Hepatocyte (in vitro differentiated cells): Measurements from ENCODE around the gene HOXC6. TPM values are rescaled to one million over a fixed set of nuclear protein-coding genes. Genes with fewer than 3 reads are reported as not detected.

Experiments used
- DNase-seq: peaks from one replicate; pipeline ENCODE4 v3.0.0-alpha.2; 2016; ENCODE audit warnings: low spot score
- H2AFZ ChIP-seq: fragments of 200-600 bp; sonication (generic); 2 replicates; pipeline ENCODE4 v1.6.0; 2016; ENCODE audit warnings: antibody characterized with exemption, mild to moderate bottlenecking
- H3K27ac ChIP-seq: fragments of 200-600 bp; sonication (generic); 2 replicates; pipeline ENCODE4 v1.5.1; 2016; ENCODE audit warnings: mild to moderate bottlenecking
- H3K27me3 ChIP-seq: fragments of 200-600 bp; sonication (generic); 2 replicates; pipeline ENCODE4 v1.6.1; 2016
- H3K36me3 ChIP-seq: fragments of 200-600 bp; sonication (generic); replicated peaks from 2 replicates; pipeline ENCODE4 v1.5.1; 2016; ENCODE audit warnings: low read depth; ENCODE audit not compliant: insufficient read depth
- H3K4me1 ChIP-seq: fragments of 200-600 bp; sonication (generic); 2 replicates; pipeline ENCODE4 v1.5.1; 2016; ENCODE audit warnings: mild to moderate bottlenecking, moderate library complexity; ENCODE audit not compliant: insufficient read depth
- H3K4me2 ChIP-seq: fragments of 200-600 bp; sonication (generic); 2 replicates; pipeline ENCODE4 v1.6.0; 2016
- H3K4me3 ChIP-seq: fragments of 200-600 bp; sonication (generic); 2 replicates; pipeline ENCODE4 v1.5.1; 2016; ENCODE audit warnings: mild to moderate bottlenecking
- H3K79me2 ChIP-seq: fragments of 200-600 bp; sonication (generic); 2 replicates; pipeline ENCODE4 v1.6.0; 2017; ENCODE audit warnings: mild to moderate bottlenecking
- H3K9me2 ChIP-seq: fragments of 200-600 bp; sonication (generic); replicated peaks from 2 replicates; pipeline ENCODE4 v1.6.0; 2017; ENCODE audit warnings: mild to moderate bottlenecking; ENCODE audit not compliant: insufficient read depth
- H3K9me3 ChIP-seq: fragments of 200-600 bp; sonication (generic); 2 replicates; pipeline ENCODE4 v1.5.1; 2016; ENCODE audit warnings: low read depth, mild to moderate bottlenecking
- H4K20me1 ChIP-seq: fragments of 200-600 bp; sonication (generic); 2 replicates; pipeline ENCODE4 v1.6.0; 2016; ENCODE audit warnings: mild to moderate bottlenecking; ENCODE audit not compliant: insufficient read depth, poor library complexity, severe bottlenecking
- EZH2 ChIP-seq: fragments of 200-600 bp; sonication (generic); IDR thresholded peaks from 2 replicates; pipeline ENCODE4 v1.6.1; 2016; ENCODE audit warnings: antibody characterized with exemption, mild to moderate bottlenecking, borderline replicate concordance
- EZH2phosphoT487 ChIP-seq: fragments of 200-600 bp; sonication (generic); IDR thresholded peaks from one replicate; pipeline ENCODE4 v1.6.1; 2018; ENCODE audit warnings: antibody characterized with exemption, mild to moderate bottlenecking, low read depth, moderate library complexity; ENCODE audit not compliant: unreplicated experiment, severe bottlenecking
- WGBS: methylation state at CpG from one replicate; pipeline ENCODE4 v1.1.6; 2016; ENCODE audit warnings: low lambda C conversion rate; ENCODE audit errors: missing lambda C conversion rate; 5-methylcytosine and 5-hydroxymethylcytosine counted together
- polyA plus RNA-seq: library from polyadenylated mRNA; unstranded; fragments of >200 nt; fragmentation: Nextera tagmentation; extraction: Ambion mirVana; gene quantifications from 2 replicates; pipeline ENCODE4 v1.2.1, GENCODE V29; 2016
- total RNA-seq: library from RNA; depleted of rRNA; stranded (reverse); fragments of >200 nt; gene quantifications from 2 replicates; pipeline ENCODE4 v1.2.3, GENCODE V29; 2014
- TF ChIP-seq, protein P1 (sequence below): fragments of 200-600 bp; sonication (generic); IDR thresholded peaks from 2 replicates; pipeline ENCODE4 v1.5.1; 2016; ENCODE audit warnings: antibody characterized with exemption, mild to moderate bottlenecking; ENCODE audit not compliant: poor library complexity

Gene HOXC6
- total and polyA plus RNA-seq, 2 experiments from 2014 or later = 4.5 to 11.1 TPM

DNA sequence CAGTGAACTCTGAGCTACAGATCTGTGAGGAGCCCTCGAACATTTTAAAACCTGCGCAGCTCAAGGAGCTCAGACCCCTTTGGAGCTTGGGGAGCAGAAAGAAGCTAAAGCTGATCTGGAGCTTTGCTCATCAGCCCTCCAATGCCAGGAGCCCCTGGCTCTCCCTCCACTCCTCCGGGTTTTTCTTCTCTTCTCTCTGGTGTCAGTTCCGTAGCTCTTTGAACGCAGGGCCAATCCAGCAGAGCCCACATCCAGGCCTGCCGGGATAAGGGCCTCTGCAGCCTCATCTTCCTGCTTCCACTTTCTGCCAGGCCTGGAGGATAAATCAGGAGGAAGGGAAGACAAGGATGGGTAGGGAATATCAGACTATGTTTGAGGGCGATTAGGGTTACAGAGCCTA, 31.4 kb downstream of the HOXC6 start:
- Histone ChIP-seq H3K9me3 (no peaks in the 10 kb centered on the region), H3K27ac (no peak overlapping the region), H3K4me3 (no peak overlapping the region), H4K20me1 (no peaks in the 10 kb centered on the region), H3K9me2 (no peaks in the 10 kb centered on the region), H2AFZ (no peak overlapping the region), H3K36me3 (no peaks in the 10 kb centered on the region), H3K4me2 (no peak overlapping the region), H3K79me2 (no peaks in the 10 kb centered on the region), H3K27me3 (peaks cover 73% of the 10 kb centered on the region), H3K4me1 (peaks cover 7% of the 10 kb centered on the region)
- TF ChIP-seq EZH2 = peak; percentile 13
- no peak for TF ChIP-seq EZH2phosphoT487
- WGBS = 61% methylated on average over 7 of the region's 7 CpGs
- no peak for DNase-seq

DNA sequence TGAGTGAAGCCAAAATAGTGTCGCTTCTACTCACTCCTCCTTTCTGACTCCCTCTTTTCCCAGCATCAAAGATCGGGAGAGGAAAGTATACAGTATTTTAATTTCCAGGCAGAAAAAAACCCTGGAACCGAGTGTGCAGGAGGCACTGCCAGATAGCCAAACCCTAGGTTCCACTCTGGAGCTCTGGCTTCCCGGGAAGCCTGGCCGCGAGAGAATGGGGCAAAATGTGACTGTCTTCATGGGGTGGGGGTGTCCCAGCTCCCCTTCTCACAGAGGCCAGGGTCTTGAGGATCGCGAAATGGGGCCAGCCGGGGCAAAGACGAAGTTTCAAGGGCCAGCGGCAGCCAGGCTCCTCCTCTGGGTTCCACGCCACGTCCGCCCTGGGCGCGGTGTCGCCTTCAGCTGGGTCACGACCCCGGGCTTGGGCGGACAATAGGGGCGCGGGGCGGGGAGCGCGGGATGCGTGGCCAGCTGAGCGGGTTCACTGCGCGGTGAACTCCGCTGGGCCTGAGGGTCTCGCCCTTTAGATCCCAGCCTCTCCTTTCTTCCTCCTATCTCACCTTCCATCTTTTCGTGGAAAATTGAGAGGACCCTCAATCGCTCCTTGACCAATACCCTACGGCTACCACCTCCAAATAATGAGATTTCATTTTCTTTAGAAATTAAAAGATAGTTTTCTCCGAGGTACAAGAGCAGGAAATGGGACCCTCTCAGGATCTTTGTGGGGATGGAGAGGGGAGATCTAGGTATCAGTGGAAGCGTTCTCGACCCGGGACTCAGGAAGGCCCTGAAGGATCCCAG, 32.1 kb downstream of the HOXC6 start:
- H3K27ac ChIP-seq = no peak overlapping the region
- H3K9me2 ChIP-seq = no peaks in the 10 kb centered on the region

DNA sequence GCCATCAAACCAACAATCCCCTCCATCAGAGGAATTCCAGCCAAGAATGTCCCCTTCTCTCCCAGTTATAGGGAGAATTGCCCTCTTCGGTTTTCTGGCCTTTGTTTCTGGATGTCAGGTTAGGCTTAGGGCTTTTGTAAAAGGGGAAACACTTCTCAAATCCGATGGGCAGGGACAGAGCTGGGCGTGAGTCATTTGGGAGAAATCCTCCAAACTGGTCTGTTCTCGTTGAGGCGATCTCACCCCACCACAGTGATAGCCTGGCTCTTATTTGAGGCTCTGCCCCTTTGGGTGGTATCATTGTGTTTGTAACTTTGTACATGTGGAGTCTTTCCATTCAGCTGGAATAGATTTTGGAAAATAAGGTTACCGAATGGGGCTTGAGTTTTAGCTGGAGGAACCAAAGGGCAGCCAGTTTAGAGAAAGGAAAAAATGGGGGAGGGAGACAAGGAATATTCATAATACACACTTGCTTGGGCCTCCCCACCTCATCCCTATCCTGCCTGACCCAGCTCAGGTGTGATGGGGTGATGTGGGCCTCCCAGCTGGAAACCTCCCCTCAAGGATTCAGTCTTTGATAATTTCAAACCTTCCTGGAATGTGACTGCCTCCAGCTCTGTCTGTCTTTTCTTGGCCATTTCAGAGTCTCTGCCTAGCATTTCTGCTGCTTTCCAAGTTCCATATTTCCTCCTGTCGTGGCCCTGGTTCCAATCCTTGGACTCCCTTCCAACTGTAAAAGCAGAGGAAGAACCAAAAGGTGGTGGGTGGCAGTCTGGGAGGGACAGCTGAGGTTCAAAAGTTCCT, 32.9 kb downstream of the HOXC6 start:
- H3K4me1 ChIP-seq = peaks cover 4% of the 10 kb centered on the region
- no peak overlapping the region for H3K4me3 ChIP-seq
- H3K9me3 ChIP-seq = no peaks in the 10 kb centered on the region
- H3K27ac ChIP-seq = no peak overlapping the region
- TF ChIP-seq EZH2 (no peak), EZH2phosphoT487 (no peak)
- TF ChIP-seq, protein P1, sequence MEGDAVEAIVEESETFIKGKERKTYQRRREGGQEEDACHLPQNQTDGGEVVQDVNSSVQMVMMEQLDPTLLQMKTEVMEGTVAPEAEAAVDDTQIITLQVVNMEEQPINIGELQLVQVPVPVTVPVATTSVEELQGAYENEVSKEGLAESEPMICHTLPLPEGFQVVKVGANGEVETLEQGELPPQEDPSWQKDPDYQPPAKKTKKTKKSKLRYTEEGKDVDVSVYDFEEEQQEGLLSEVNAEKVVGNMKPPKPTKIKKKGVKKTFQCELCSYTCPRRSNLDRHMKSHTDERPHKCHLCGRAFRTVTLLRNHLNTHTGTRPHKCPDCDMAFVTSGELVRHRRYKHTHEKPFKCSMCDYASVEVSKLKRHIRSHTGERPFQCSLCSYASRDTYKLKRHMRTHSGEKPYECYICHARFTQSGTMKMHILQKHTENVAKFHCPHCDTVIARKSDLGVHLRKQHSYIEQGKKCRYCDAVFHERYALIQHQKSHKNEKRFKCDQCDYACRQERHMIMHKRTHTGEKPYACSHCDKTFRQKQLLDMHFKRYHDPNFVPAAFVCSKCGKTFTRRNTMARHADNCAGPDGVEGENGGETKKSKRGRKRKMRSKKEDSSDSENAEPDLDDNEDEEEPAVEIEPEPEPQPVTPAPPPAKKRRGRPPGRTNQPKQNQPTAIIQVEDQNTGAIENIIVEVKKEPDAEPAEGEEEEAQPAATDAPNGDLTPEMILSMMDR = no peak
- peaks cover 73% of the 10 kb centered on the region for H3K27me3 ChIP-seq
- no peaks in the 10 kb centered on the region for H3K9me2 ChIP-seq
- WGBS = 50% methylated on average over 7 of the region's 7 CpGs
- H3K4me2 ChIP-seq = no peak overlapping the region
- H4K20me1 ChIP-seq = no peaks in the 10 kb centered on the region
- no peaks in the 10 kb centered on the region for H3K36me3 ChIP-seq
- no peaks in the 10 kb centered on the region for H3K79me2 ChIP-seq
- DNase-seq = no peak
- no peak overlapping the region for H2AFZ ChIP-seq

More for the DNA sequence above, 32.1 kb downstream of the HOXC6 start:
- H3K9me3 ChIP-seq = no peaks in the 10 kb centered on the region
- H3K4me2 ChIP-seq = no peak overlapping the region
- H3K4me1 ChIP-seq = peaks cover 6% of the 10 kb centered on the region
- no peak overlapping the region for H2AFZ ChIP-seq
- H3K27me3 ChIP-seq = peaks cover 72% of the 10 kb centered on the region
- no peak for DNase-seq
- H4K20me1 ChIP-seq = no peaks in the 10 kb centered on the region
- no peak overlapping the region for H3K4me3 ChIP-seq
- TF ChIP-seq EZH2 = no peak
- no peak for TF ChIP-seq EZH2phosphoT487
- TF ChIP-seq, protein P1 = no peak
- no peaks in the 10 kb centered on the region for H3K36me3 ChIP-seq
- WGBS = 42% methylated on average over 32 of the region's 38 CpGs
- H3K79me2 ChIP-seq = no peaks in the 10 kb centered on the region

DNA sequence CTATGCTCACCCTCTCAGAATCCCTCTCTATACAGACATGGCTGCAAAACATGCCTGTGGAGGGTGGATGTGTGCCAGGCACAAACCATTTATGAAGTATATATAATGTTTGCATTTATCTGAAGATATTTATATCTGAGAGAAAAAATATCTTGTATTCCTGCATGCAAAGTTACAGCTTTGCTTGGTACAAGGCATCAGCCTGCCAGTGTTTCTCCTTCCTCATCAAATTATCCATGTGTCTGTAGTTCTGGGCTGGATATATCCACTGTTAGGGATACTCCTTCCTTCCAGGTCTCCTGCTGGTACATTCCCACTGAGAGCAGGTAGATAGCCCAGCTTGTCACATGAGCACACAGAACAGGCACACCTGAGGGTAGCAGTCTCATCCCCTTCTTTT, 37.4 kb downstream of the HOXC6 start:
- H3K4me1 ChIP-seq = no peaks in the 10 kb centered on the region
- no peak for DNase-seq
- no peaks in the 10 kb centered on the region for H3K79me2 ChIP-seq
- H2AFZ ChIP-seq = no peak overlapping the region
- TF ChIP-seq EZH2 (no peak), EZH2phosphoT487 (no peak)
- TF ChIP-seq, protein P1 = no peak
- H3K4me2 ChIP-seq = no peak overlapping the region
- no peaks in the 10 kb centered on the region for H3K36me3 ChIP-seq
- no peak overlapping the region for H3K27ac ChIP-seq
- H3K9me3 ChIP-seq = no peaks in the 10 kb centered on the region
- H4K20me1 ChIP-seq = no peaks in the 10 kb centered on the region
- H3K27me3 ChIP-seq = peaks cover 34% of the 10 kb centered on the region
- no peaks in the 10 kb centered on the region for H3K9me2 ChIP-seq
- H3K4me3 ChIP-seq = no peak overlapping the region
